BJ (cell line): ENCODE results near the gene AOPEP. TPM values are rescaled to one million over a fixed set of nuclear protein-coding genes. Genes with fewer than 3 reads are reported as not detected.

Experiments used
- CTCF ChIA-PET: fragments of 350-600 bp; formaldehyde crosslinking; extraction: SDS; loops from one replicate; lab custom pipeline; 2021; ENCODE audit warnings: antibody characterized with exemption, inconsistent platforms; lab: Yijun Ruan, JAX
- POLR2A ChIA-PET: fragments of 300-600 bp; sonication (Branson Sonifier 250); formaldehyde crosslinking; extraction: SDS; loops from one replicate; lab custom pipeline; 2021; ENCODE audit warnings: antibody characterized with exemption; lab: Charles Lee
- DNase-seq: peaks from one replicate; pipeline ENCODE4 v3.0.0-alpha.2; 2011; ENCODE audit warnings: low read depth
- H3K27me3 ChIP-seq: 2 replicates; pipeline ENCODE4 v1.6.0; 2011; ENCODE audit warnings: low read length; ENCODE audit not compliant: control insufficient read depth, insufficient read depth
- H3K36me3 ChIP-seq: 2 replicates; pipeline ENCODE4 v1.5.1; 2011; ENCODE audit warnings: low read length; ENCODE audit not compliant: control insufficient read depth, insufficient read depth
- H3K4me3 ChIP-seq: 2 replicates; pipeline ENCODE4 v1.5.1; 2011; ENCODE audit warnings: low read depth, mild to moderate bottlenecking, control low read depth, low read length
- CTCF ChIP-seq: IDR thresholded peaks from 2 replicates; pipeline ENCODE4 v1.5.1; 2011; ENCODE audit warnings: low read depth, mild to moderate bottlenecking, control low read depth, inconsistent platforms, low read length, moderate library complexity; ENCODE audit not compliant: insufficient read depth
- polyA plus RNA-seq: library from polyadenylated mRNA; depleted of rRNA; stranded (reverse); fragments of >200 nt; gene quantifications from 2 replicates; pipeline ENCODE4 v1.2.3, GENCODE V29; 2011

AOPEP gene
- polyA plus RNA-seq, 1 experiment = 52.1 TPM

- DNase-seq = no peak
- ChIA-PET POLR2A (no interaction called here), CTCF (interaction anchor here (1.2 to 1.3 kb wide), 3 partner anchors 31 to 100 kb away, joined by 3 to 4 read pairs (median 4); no protein-coding TSS in a partner anchor)
- no peaks in the 10 kb centered on the region for H3K36me3 ChIP-seq
- no peaks in the 10 kb centered on the region for H3K27me3 ChIP-seq
- no peak for TF ChIP-seq CTCF
- no peak overlapping the region for H3K4me3 ChIP-seq
Observed at GRCh38 chr9:94881940-94882339, 155.4 kb downstream of the AOPEP start.

- TF ChIP-seq CTCF = no peak
- CTCF ChIA-PET = interaction anchor here (1.3 kb wide), 1 partner anchor 30 kb away, joined by 4 read pairs; no protein-coding TSS in a partner anchor
Observed at GRCh38 chr9:94882966-94883641, 156.6 kb downstream of the AOPEP start.

GRCh38 chr9:94885854-94886447, 159.5 kb downstream of the AOPEP start:
- no peak for TF ChIP-seq CTCF
- DNase-seq = no peak
- no peaks in the 10 kb centered on the region for H3K27me3 ChIP-seq
- ChIA-PET POLR2A (no interaction called here), CTCF (interaction anchor here (1.3 kb wide), 1 partner anchor 27 kb away, joined by 3 read pairs; no protein-coding TSS in a partner anchor)
- H3K4me3 ChIP-seq = no peak overlapping the region
- H3K36me3 ChIP-seq = peaks cover 1% of the 10 kb centered on the region; the same call in 1 of the 2 replicates

More at GRCh38 chr9:94882966-94883641, 156.6 kb downstream of the AOPEP start:
- DNase-seq = no peak
- Histone ChIP-seq H3K36me3 (no peaks in the 10 kb centered on the region), H3K27me3 (no peaks in the 10 kb centered on the region), H3K4me3 (no peak overlapping the region)
- POLR2A ChIA-PET = interaction anchor here (0.6 kb wide), 1 partner anchor 217 kb away, joined by 4 read pairs; no protein-coding TSS in a partner anchor

GRCh38 chr9:94887721-94888120, 161.2 kb downstream of the AOPEP start:
- H3K27me3 ChIP-seq = no peaks in the 10 kb centered on the region
- CTCF ChIA-PET = interaction anchor here (0.7 kb wide), 1 partner anchor 10 kb away, joined by 3 read pairs; no protein-coding TSS in a partner anchor
- TF ChIP-seq CTCF = no peak

GRCh38 chr9:94888775-94889174, 162.3 kb downstream of the AOPEP start:
- DNase-seq = no peak
- Histone ChIP-seq H3K36me3 (peaks cover 1% of the 10 kb centered on the region; the same call in 1 of the 2 replicates), H3K4me3 (no peak overlapping the region), H3K27me3 (no peaks in the 10 kb centered on the region)
- ChIA-PET CTCF (no interaction called here), POLR2A (no interaction called here)
- TF ChIP-seq CTCF = no peak

More at GRCh38 chr9:94887721-94888120, 161.2 kb downstream of the AOPEP start:
- H3K36me3 ChIP-seq = peaks cover 1% of the 10 kb centered on the region; the same call in 1 of the 2 replicates
- no peak for DNase-seq
- no peak overlapping the region for H3K4me3 ChIP-seq
- POLR2A ChIA-PET = no interaction called here
